Hematopoietic multipotent progenitor cell treated with erythropoietin and hydrocortisone succinate and interleukin-3 and kit ligand, for 6 days (in vitro differentiated cells): ENCODE results near the gene SMIM1.

ENCODE experiments used
- DNase-seq: peaks from one replicate; pipeline ENCODE4 v3.0.0-alpha.2; 2015

The SMIM1 gene

GRCh38 chr1:3777647-3778589 lies 5.4 kb downstream of the SMIM1 start:
- DNase-seq, result peak; percentile 23

GRCh38 chr1:3778590-3779264 lies 6.2 kb downstream of the SMIM1 start:
- peak; percentile 36 for DNase-seq

- peak; percentile 32 for DNase-seq
Observed at GRCh38 chr1:3779265-3779911, 6.8 kb downstream of the SMIM1 start.

- peak; percentile 20 for DNase-seq
Observed at GRCh38 chr1:3779912-3780416, 7.4 kb downstream of the SMIM1 start.

GRCh38 chr1:3780901-3781300 lies 8.4 kb downstream of the SMIM1 start:
- no peak for DNase-seq

- no peak for DNase-seq
Observed at GRCh38 chr1:3783651-3784474, 11.3 kb downstream of the SMIM1 start.

GRCh38 chr1:3785045-3785444 lies 12.5 kb downstream of the SMIM1 start:
- DNase-seq, result no peak

- peak; percentile 63 for DNase-seq
Observed at GRCh38 chr1:3785456-3786157, 13.1 kb downstream of the SMIM1 start.

GRCh38 chr1:3786468-3787348 lies 14.2 kb downstream of the SMIM1 start:
- no peak for DNase-seq

- no peak for DNase-seq
Observed at GRCh38 chr1:3787349-3787715, 14.8 kb downstream of the SMIM1 start.

- DNase-seq, result no peak
Observed at GRCh38 chr1:3787745-3788605, 15.4 kb downstream of the SMIM1 start.

- no peak for DNase-seq
Observed at GRCh38 chr1:3788756-3789420, 16.3 kb downstream of the SMIM1 start.

GRCh38 chr1:3789421-3790300 lies 17.1 kb downstream of the SMIM1 start:
- DNase-seq, result no peak

GRCh38 chr1:3790500-3790923 lies 18.0 kb downstream of the SMIM1 start:
- DNase-seq, result no peak

- DNase-seq, result no peak
Observed at GRCh38 chr1:3790952-3791351, 18.4 kb downstream of the SMIM1 start.

- DNase-seq, result peak; percentile 27
Observed at GRCh38 chr1:3795453-3796214, 23.1 kb downstream of the SMIM1 start.
